ENCODE measurements around the gene AJUBA.

DNA sequence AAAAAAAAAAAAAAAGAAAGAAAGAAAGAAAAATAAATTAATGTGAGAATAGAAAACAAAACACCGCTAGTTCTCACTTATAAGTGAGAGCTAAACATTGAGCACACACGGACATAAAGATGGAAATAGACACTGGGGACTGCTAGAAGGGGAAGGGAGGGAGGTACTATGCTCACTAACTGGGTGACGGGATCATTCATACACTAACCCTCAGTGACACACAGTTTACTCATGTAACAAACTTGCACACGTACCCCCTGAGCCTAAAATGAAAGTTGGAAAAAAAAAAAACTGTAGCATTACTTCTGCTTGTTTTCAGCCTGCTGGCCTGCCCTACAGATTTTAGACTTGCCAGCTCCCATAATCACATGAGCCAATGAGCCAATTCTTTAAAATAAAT lies 42.7 kb downstream of the AJUBA start:
- no peak for TF ChIP-seq BHLHE40 (IDR thresholded peaks at IDR 0.05; ENCODE audit: borderline replicate concordance)
- TF ChIP-seq SP1 (IDR thresholded peaks at IDR 0.05) = no peak
- no peak for TF ChIP-seq HDGF (IDR thresholded peaks at IDR 0.05; ENCODE audit: borderline replicate concordance)

Data from HEK293T (cell line).